Activated CD4-positive, CD25-positive, alpha-beta regulatory T cell treated with anti-CD3 and anti-CD28 coated beads, Interleukin-2, amount 50 U/mL, for 24 hours (primary cell): ENCODE results near the gene UGT2A2.

Experiments
- ATAC-seq, 2 donors: fragments of 150-1000 bp; cut with Tn5 transposase; one replicate each; pipeline ENCODE4 v1.10.0; 2021; ENCODE audit warnings: mild to moderate bottlenecking in 1 of 2, moderate library complexity in 1 of 2

Gene UGT2A2

GRCh38 chr4:69568787-69569186 lies 70.7 kb downstream of the UGT2A2 start:
- ATAC-seq: no peak

GRCh38 chr4:69563424-69563823 lies 76.0 kb downstream of the UGT2A2 start:
- ATAC-seq: no peak

GRCh38 chr4:69549651-69550050 lies 89.8 kb downstream of the UGT2A2 start:
- ATAC-seq: no peak

- no peak for ATAC-seq
Measured at GRCh38 chr4:69546134-69546765, 93.2 kb downstream of the UGT2A2 start.
